Heart left ventricle (tissue), 16 donors: ENCODE results near the gene PACSIN2. TPM values are rescaled to one million over a fixed set of nuclear protein-coding genes. Genes with fewer than 3 reads are reported as not detected.

Experiments
- ATAC-seq, 4 donors: fragments of 200-7000 bp; cut with Tn5 transposase; one replicate each; pipeline ENCODE4 v1.9.1; 2020 to 2022; ENCODE audit warnings: moderate library complexity in 4 of 4, mild to moderate bottlenecking in 3 of 4, moderate number of reproducible peaks in 1 of 4
- DNase-seq, 5 donors: peaks; one replicate each; pipeline ENCODE4 v3.0.0-alpha.2; 2020
- H3K27ac ChIP-seq, 12 donors: fragments of 200-600 bp; sonication (generic) in 4 of 12; one replicate each; pipeline versions ENCODE4 v1.5.0 to v1.8.0; 2016 to 2022; ENCODE audit warnings: mild to moderate bottlenecking in 2 of 12
- H3K27me3 ChIP-seq, 9 donors: fragments of 200-600 bp; sonication (generic) in 2 of 9; one replicate each; pipeline versions ENCODE4 v1.5.1 to v1.8.0; 2016 to 2022; ENCODE audit warnings: mild to moderate bottlenecking in 3 of 9
- H3K36me3 ChIP-seq, 9 donors: fragments of 200-600 bp; sonication (generic) in 2 of 9; one replicate each; pipeline versions ENCODE4 v1.5.0 to v1.8.0; 2018 to 2022; ENCODE audit warnings: mild to moderate bottlenecking in 2 of 9
- H3K4me1 ChIP-seq, 12 donors: fragments of 200-600 bp; sonication (generic) in 4 of 12; one replicate each; pipeline versions ENCODE4 v1.5.0 to v1.8.0; 2016 to 2022; ENCODE audit warnings: mild to moderate bottlenecking in 3 of 12
- H3K4me3 ChIP-seq, 12 donors: fragments of 200-600 bp; sonication (generic) in 4 of 12; one replicate each; pipeline versions ENCODE4 v1.5.0 to v1.8.0; 2017 to 2022; ENCODE audit warnings: mild to moderate bottlenecking in 9 of 12, moderate library complexity in 4 of 12
- H3K9me3 ChIP-seq, 12 donors: fragments of 200-600 bp; sonication (generic) in 4 of 12; one replicate each; pipeline versions ENCODE4 v1.5.0 to v1.8.0; 2016 to 2022; ENCODE audit warnings: mild to moderate bottlenecking in 1 of 12
- CTCF ChIP-seq, 12 donors: fragments of 200-600 bp; sonication (generic) in 4 of 12; IDR thresholded peaks; one replicate each; pipeline versions ENCODE4 v1.5.0 to v1.8.0; 2018 to 2022; ENCODE audit warnings: antibody characterized with exemption in 12 of 12, mild to moderate bottlenecking in 5 of 12
- POLR2A ChIP-seq, 2 donors: fragments of 450-650 bp; IDR thresholded peaks; one replicate each; pipeline ENCODE4 v1.6.1; 2017; ENCODE audit warnings: antibody characterized with exemption in 2 of 2, mild to moderate bottlenecking in 2 of 2, moderate library complexity in 2 of 2
- WGBS, 4 donors: extraction: QIAGEN DNeasy Blood & Tissue Kit in 2 of 4; methylation state at CpG; one replicate each; pipeline versions ENCODE4 v1.1.5 to v1.1.7; 2013 to 2018; 5-methylcytosine and 5-hydroxymethylcytosine counted together
- intact Hi-C, 10 donors: fragments of 100-400 bp; cut with DNase I; formaldehyde crosslinking; loops; one replicate each; pipeline versions ENCODE4 v1.11.1 to v1.14.2; 2022
- polyA plus RNA-seq, 2 donors: library from polyadenylated mRNA; stranded (reverse); fragments of 200-250 nt; gene quantifications; one replicate each; pipeline ENCODE4 v1.2.3, GENCODE V29; 2013
- total RNA-seq, 9 donors: library from RNA; depleted of rRNA in 2 of 9; stranded (reverse); fragments of >200 nt in 2 of 9; fragmentation: NEBNext Ultra II Directional in 3 of 9; extraction: Animal tissue kit (Norgen Biotek cat#: 25700) in 3 of 9; gene quantifications; one replicate each; pipeline versions ENCODE4 v1.1.0 to v1.2.4, GENCODE V29; 2016 to 2023
- donor health status: ischemic (EF 13 %, LVEDD 7.1; RV severe dilation, severe dysfunction).
- donor health status: healthy with polysubstance abuse.
- donor health status: DM: no; HTN: yes; CAD: no.
- donor health status: DM: no; HTN: no; CAD: no.
- donor health status: ischemic (EF 25% LVEDD 6.9; RV normal size, moderate dysfunction).
- donor health status: ischemic (EF 25% LVEDD 5.7; RV mildly dilated, moderate dysfunction).
- donor health status: healthy.
- donor health status: DM: yes; HTN: yes; CAD: no.
- donor health status: ischemic (EF 35%, LVEDD 5.7; RV mildly dilated, moderate dysfunction).
- donor health status: nonischemic (EF 11% LVEDD 7.7; RV severe dilation, severe dysfunction).
- donor health status: DM: yes; HTN: yes; CAD: no.
- donor health status: PGD.
- donor health status: ischemic (EF 29% LVEDD 5.4; RV normal size, mild dysfunction).
- donor health status: nonischemic (EF 23%, LVEDD 6.1; RV moderate dilation, normal function).

PACSIN2 gene
- total and polyA plus RNA-seq, 11 donors, result 26.5 to 87.1 (median 59.3) TPM

DNA sequence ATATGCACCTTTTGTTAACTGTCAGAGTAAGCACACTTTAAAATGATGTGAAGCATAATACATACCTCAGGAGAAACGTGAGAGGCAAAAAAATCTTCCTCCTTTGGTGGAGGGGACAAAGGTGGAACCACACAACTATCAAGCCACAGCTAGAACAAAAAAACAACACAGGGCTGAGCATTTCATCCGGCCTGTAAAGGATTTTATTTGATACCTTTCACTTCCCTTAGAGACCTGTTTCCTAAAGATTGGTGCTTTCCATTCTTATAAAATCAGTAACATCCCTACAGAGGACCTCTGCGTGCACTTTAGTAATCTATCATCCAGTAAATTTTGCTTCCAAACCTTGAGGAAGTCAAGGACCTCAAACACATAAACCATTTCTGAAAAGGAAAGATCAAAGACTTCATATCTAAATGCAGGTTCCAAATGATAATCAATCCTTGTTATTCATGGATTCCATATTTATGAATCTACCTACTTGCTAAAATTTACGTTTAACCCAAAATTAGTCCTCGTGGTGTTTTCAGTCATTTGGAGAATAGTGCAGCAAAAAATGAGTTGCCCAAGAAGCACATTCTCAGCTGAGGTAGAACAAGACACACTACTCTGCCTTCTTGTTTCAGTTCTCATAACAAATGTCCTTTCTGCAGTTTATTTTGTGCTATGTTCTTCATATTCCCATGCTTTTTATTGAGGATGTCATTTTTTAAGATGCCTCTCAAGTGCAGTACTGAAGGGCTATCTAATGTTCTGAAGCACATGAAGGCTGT lies 180.6 kb downstream of the PACSIN2 start:
- Histone ChIP-seq H3K9me3 (no peaks in the 10 kb centered on the region), H3K27ac (no peak overlapping the region), H3K36me3 (peaks cover 2 to 99% (median 94%) of the 10 kb centered on the region in 9 donors), H3K27me3 (no peaks in the 10 kb centered on the region), H3K4me1 (no peaks in the 10 kb centered on the region), H3K4me3 (no peak overlapping the region)
- DNase-seq (no peak), ATAC-seq (no peak)
- no peak for TF ChIP-seq CTCF (IDR thresholded peaks at IDR 0.05)
- no peak for TF ChIP-seq POLR2A (IDR thresholded peaks at IDR 0.05)
- WGBS, 4 donors, result 85 to 91% (median 86%) methylated on average over 5 of the region's 5 CpGs
- intact Hi-C loops, result no loop called here

DNA sequence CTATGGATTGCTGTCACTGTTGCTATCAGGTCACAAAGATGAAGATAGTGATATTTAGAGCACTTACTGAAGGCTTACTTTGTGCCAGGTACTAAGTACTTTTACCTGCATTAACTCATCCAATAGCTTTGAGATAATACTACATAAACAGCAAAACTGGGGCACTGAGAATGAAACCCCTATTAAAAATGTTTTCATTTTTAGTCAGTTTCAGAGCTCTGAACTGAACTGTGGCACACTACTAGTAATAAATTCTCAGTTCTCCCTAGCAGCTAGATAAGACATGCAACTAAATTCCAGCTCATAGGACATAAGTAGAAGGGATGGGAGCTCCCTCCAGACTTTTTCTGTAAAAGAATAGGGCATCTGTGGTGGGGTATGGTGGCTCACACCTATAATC lies 181.8 kb downstream of the PACSIN2 start:
- intact Hi-C loops, result no loop called here
- no peak for TF ChIP-seq CTCF (IDR thresholded peaks at IDR 0.05)
- TF ChIP-seq POLR2A (IDR thresholded peaks at IDR 0.05), result no peak

GRCh38 chr22:42831712-42832111 lies 183.2 kb downstream of the PACSIN2 start:
- Histone ChIP-seq H3K4me3 (no peak overlapping the region), H3K27ac (no peak overlapping the region), H3K4me1 (no peaks in the 10 kb centered on the region), H3K27me3 (no peaks in the 10 kb centered on the region), H3K36me3 (peaks cover 2 to 100% (median 97%) of the 10 kb centered on the region in 9 donors), H3K9me3 (no peaks in the 10 kb centered on the region)
- no peak for DNase-seq
- TF ChIP-seq CTCF (IDR thresholded peaks at IDR 0.05), result no peak
- no peak for TF ChIP-seq POLR2A (IDR thresholded peaks at IDR 0.05)
- ATAC-seq, result no peak
- WGBS, 4 donors, result 94 to 97% (median 96%) methylated on average over 4 of the region's 4 CpGs
- intact Hi-C loops, result no loop called here

More for the DNA sequence above, 181.8 kb downstream of the PACSIN2 start:
- Histone ChIP-seq H3K9me3 (no peaks in the 10 kb centered on the region), H3K27me3 (no peaks in the 10 kb centered on the region), H3K27ac (no peak overlapping the region), H3K36me3 (peaks cover 2 to 100% (median 94%) of the 10 kb centered on the region in 9 donors), H3K4me3 (no peak overlapping the region), H3K4me1 (no peaks in the 10 kb centered on the region)
- ATAC-seq (no peak), DNase-seq (no peak)

GRCh38 chr22:42830161-42830560 lies 184.8 kb downstream of the PACSIN2 start:
- peaks cover 0 to 100% (median 99%) of the 10 kb centered on the region in 9 donors for H3K36me3 ChIP-seq
- no peak for DNase-seq

More at GRCh38 chr22:42830161-42830560, 184.8 kb downstream of the PACSIN2 start:
- H3K27me3 ChIP-seq, result no peaks in the 10 kb centered on the region
- H3K27ac ChIP-seq, result no peak overlapping the region
- intact Hi-C loops, result no loop called here
- H3K4me1 ChIP-seq, result no peaks in the 10 kb centered on the region
- H3K4me3 ChIP-seq, result no peak overlapping the region
- TF ChIP-seq POLR2A (IDR thresholded peaks at IDR 0.05) (no peak), CTCF (IDR thresholded peaks at IDR 0.05) (no peak)
- no peak for ATAC-seq
- no peaks in the 10 kb centered on the region for H3K9me3 ChIP-seq
- 91 to 95% (median 92%) methylated on average over 5 of the region's 5 CpGs for WGBS, 4 donors
